MCF 10A (cell line): ENCODE measurements around the gene FBLN2. TPM values are rescaled to one million over a fixed set of nuclear protein-coding genes. Genes with fewer than 3 reads are reported as not detected.

Experiments
- BruUV-seq: library from RNA; stranded (reverse); fragments of 400-500 nt; replicated peaks from 2 replicates; lab custom pipeline; 2021; lab: Mats Ljungman, UMichigan
- CTCF ChIA-PET: fragments of 300-600 bp; sonication (Branson Sonifier 250); formaldehyde crosslinking; extraction: SDS; loops from one replicate; lab custom pipeline; 2021; ENCODE audit warnings: antibody characterized with exemption, inconsistent platforms; lab: Yijun Ruan, JAX
- POLR2A ChIA-PET: fragments of 300-600, 350-650 bp; sonication (Branson Sonifier 250); formaldehyde crosslinking; extraction: SDS; loops from one replicate; lab custom pipeline; 2020; ENCODE audit warnings: antibody characterized with exemption, inconsistent platforms; lab: Yijun Ruan, JAX
- DNase-seq: peaks from one replicate; pipeline ENCODE4 v3.0.0-alpha.2; 2018; ENCODE audit not compliant: unreplicated experiment
- H3K27ac Mint-ChIP-seq: one replicate; pipeline ENCODE4 v1.8.0; 2022; ENCODE audit warnings: mild to moderate bottlenecking, low read depth, mixed read lengths; ENCODE audit not compliant: unreplicated experiment
- H3K27me3 Mint-ChIP-seq: one replicate; pipeline ENCODE4 v1.8.0; 2022; ENCODE audit warnings: mixed read lengths; ENCODE audit not compliant: insufficient read depth, unreplicated experiment
- H3K36me3 Mint-ChIP-seq: one replicate; pipeline ENCODE4 v1.8.0; 2022; ENCODE audit warnings: mild to moderate bottlenecking, moderate library complexity, mixed read lengths; ENCODE audit not compliant: insufficient read depth, unreplicated experiment
- H3K4me1 Mint-ChIP-seq: one replicate; pipeline ENCODE4 v1.8.0; 2022; ENCODE audit warnings: mixed read lengths; ENCODE audit not compliant: insufficient read depth, unreplicated experiment
- H3K4me3 Mint-ChIP-seq: one replicate; pipeline ENCODE4 v1.8.0; 2022; ENCODE audit warnings: mild to moderate bottlenecking, moderate library complexity, mixed read lengths; ENCODE audit not compliant: unreplicated experiment
- H3K9me3 Mint-ChIP-seq: one replicate; pipeline ENCODE4 v1.8.0; 2022; ENCODE audit warnings: mixed read lengths; ENCODE audit not compliant: unreplicated experiment
- CTCF ChIP-seq: fragments of 200-600 bp; IDR thresholded peaks from one replicate; pipeline ENCODE4 v1.8.0; 2022; ENCODE audit warnings: antibody characterized with exemption, mild to moderate bottlenecking; ENCODE audit not compliant: unreplicated experiment
- intact Hi-C: fragments of 100-400 bp; cut with micrococcal nuclease; formaldehyde crosslinking; loops from 2 replicates; pipeline ENCODE4 v1.14.1; 2022
- total RNA-seq: library from RNA; stranded (reverse); gene quantifications from 2 replicates; pipeline ENCODE4 v1.2.3, GENCODE V29; 2022

FBLN2 gene
- total RNA-seq, 1 experiment from 2014 or later, result not detected

- ChIA-PET CTCF (interaction anchor here (0.5 to 1.0 kb wide), 2 partner anchors 10 to 111 kb away, joined by 3 to 4 read pairs; no protein-coding TSS in a partner anchor), POLR2A (no interaction called here)
- no peak overlapping the region for H3K27ac Mint-ChIP-seq
Observed at GRCh38 chr3:13582366-13583250, 33.7 kb downstream of the FBLN2 start.

GRCh38 chr3:13583251-13584180, 34.6 kb downstream of the FBLN2 start:
- Mint-ChIP-seq H3K4me1 (peaks cover 11% of the 10 kb centered on the region), H3K27ac (no peak overlapping the region), H3K4me3 (no peak overlapping the region), H3K27me3 (no peaks in the 10 kb centered on the region), H3K9me3 (no peaks in the 10 kb centered on the region), H3K36me3 (no peaks in the 10 kb centered on the region)
- TF ChIP-seq CTCF, result no peak
- CTCF ChIA-PET, result interaction anchor here (0.5 kb wide), 1 partner anchor 691 kb away, joined by 3 read pairs; no protein-coding TSS in a partner anchor
- BruUV-seq, result no TSS peak
- DNase-seq, result no peak
- intact Hi-C loops, result no loop called here
- POLR2A ChIA-PET, result interaction anchor here (0.6 kb wide), 1 partner anchor 32 kb away, joined by 3 read pairs; no protein-coding TSS in a partner anchor

More at GRCh38 chr3:13582366-13583250, 33.7 kb downstream of the FBLN2 start:
- Mint-ChIP-seq H3K4me1 (peaks cover 11% of the 10 kb centered on the region), H3K4me3 (no peak overlapping the region), H3K27me3 (no peaks in the 10 kb centered on the region), H3K9me3 (no peaks in the 10 kb centered on the region), H3K36me3 (no peaks in the 10 kb centered on the region)
- no peak for TF ChIP-seq CTCF
- intact Hi-C loops, result no loop called here
- BruUV-seq, result no TSS peak
- no peak for DNase-seq

GRCh38 chr3:13584427-13584891, 35.5 kb downstream of the FBLN2 start:
- Mint-ChIP-seq H3K9me3 (no peaks in the 10 kb centered on the region), H3K36me3 (no peaks in the 10 kb centered on the region), H3K4me3 (no peak overlapping the region), H3K27ac (no peak overlapping the region), H3K4me1 (peaks cover 11% of the 10 kb centered on the region), H3K27me3 (no peaks in the 10 kb centered on the region)
- ChIA-PET CTCF (interaction anchor here (0.5 kb wide), 1 partner anchor 692 kb away, joined by 3 read pairs; no protein-coding TSS in a partner anchor), POLR2A (no interaction called here)
- intact Hi-C loops, result no loop called here
- TF ChIP-seq CTCF, result no peak
- DNase-seq, result no peak
- BruUV-seq, result no TSS peak
